GM18867 (cell line): ENCODE measurements around the gene NAGPA.

Source experiments
- ATAC-seq: cut with Tn5 transposase; IDR thresholded peaks from one replicate; pipeline ENCODE4 v1.9.1; 2021; ENCODE audit warnings: mild to moderate bottlenecking, moderate library complexity; ENCODE audit not compliant: unreplicated experiment

The NAGPA gene

DNA sequence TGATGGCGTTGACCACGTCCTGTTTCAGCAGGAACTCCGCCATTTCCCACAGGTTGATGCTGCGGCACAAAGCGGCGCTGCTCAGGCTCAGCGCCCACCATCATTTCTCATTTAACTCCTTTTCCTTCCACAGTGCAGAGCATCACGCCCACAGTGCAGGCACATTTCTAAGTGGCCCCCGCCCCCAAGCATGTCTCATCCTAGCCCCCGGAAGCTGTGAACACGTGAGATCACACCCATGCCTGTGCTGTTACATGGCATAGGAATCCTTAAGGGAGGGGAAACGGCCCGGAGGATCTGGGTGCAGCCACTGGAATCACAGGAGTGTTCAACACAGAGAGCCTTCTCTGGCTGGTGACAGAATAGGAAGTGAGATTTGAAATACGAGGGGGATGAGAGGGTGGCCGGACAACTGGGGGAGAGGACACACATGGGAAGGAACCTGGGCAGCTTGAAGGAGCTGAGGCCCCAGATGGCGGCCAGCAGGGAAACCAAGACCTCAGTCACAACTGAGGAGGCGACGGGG lies 4.7 kb downstream of the NAGPA start:
- no peak for ATAC-seq

DNA sequence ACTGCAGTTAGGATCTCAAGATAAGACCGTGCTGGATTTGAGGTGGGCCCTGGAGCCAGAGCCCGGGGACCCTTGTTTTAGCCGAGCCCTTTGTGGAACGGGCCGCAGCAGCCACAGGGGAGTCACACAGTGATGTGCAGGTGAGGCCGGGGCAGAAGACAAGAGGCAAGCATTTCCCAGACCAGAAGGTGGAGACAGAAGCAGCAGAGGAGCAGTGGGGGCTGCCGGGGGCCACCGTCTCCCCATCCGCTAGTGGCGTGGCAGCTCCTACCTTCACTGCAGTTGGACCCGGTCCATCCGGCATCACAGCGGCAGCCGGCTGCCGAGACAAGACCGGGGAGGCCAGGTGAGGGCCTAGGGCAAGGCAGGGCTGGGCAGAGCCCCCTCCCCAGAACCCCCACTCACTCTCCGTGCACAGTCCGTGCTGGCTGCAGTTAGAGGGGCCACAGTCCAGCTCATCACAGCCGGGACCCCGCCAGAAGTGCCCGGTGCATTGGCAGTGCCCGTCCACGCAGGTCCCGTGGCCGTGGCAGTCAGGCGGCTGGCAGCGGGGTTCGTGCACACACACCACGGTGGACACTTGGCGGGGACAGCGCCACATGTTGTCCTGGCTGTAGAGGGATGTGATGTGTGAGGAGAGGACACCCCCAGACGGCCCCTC lies 6.0 kb downstream of the NAGPA start:
- no peak for ATAC-seq

DNA sequence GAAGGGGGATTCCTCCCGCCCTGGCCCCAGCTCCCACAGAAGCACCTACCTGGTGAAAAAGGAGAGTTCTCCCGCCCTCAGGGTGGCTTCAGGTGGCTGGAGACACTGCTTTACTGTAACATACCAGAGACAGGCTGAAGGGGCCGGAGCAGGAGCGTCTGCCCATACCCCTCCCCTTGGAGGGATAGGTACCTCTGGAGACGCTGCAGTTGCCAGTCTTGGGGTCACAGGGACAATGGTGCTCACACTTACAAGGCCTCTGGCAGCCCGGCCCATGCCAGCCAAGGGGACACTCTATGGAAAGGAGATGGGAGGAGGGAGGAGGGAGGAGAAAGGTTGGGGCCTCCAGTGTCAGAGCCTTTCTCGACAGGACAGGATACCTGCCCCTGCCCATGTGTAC lies 6.6 kb downstream of the NAGPA start:
- no peak for ATAC-seq

- no peak for ATAC-seq
These were observed 7.1 kb downstream of the NAGPA start for GRCh38 chr16:5026664-5027063.

DNA sequence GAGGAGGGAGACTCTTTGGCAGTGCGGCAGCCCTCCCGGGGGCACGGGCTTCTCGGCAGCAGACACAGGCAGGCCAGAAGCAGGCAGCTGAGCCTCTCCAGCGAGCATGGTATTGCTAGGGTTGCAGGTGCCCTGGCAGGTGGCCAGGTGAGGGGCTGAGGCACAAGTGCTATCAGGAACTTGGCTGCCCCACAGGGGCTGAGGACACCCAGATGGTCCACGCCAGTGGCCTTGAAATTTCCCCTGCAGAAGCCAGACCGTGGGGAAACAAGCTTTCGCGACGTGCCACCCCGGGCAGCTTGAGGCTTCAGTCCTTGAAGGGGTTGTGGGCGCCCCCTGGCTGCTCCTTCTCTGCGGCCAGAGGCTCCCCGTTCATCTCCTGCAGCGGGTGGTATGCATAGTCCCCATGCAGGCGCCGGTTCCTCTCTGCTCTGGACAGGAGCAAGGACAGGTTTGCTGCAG lies 8.5 kb downstream of the NAGPA start:
- no peak for ATAC-seq

DNA sequence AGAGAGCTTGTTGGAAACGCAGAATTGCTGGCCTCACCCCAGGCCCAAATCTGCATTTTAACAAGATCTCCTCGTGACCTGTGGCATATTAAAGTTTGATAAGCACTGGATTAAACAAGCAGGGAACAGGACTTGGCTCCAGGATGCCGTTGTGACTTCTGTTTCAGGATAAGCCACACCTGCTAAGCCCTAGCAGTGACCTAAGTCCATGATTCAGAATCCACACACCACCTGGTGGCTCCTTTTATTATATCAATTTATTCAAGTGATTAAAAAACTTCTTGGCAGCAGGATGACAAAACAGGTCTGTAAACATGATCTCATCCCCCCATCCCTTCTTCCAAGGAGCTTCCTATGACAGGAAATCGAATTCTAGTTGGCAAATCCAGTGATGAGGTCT lies 9.1 kb downstream of the NAGPA start:
- ATAC-seq = no peak

DNA sequence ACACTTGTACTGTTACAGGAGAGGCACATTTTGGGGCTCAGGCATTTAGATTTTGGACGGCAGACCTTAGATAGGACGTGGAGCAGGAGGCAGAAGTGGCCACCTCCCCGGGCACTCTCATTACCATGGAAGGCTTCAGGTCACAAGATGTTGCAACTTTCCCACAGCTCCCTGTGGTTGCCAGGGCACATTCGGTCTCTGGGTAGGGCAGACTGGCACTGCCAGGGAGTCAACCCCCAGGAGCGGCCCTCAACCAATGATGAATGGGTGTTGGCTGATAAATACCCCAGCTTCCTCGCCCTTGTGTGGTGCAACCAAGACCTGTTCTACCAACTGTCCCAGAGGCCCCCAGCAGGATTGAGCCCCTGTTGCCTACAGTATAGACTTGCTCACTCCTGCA lies 11.2 kb downstream of the NAGPA start:
- no peak for ATAC-seq

DNA sequence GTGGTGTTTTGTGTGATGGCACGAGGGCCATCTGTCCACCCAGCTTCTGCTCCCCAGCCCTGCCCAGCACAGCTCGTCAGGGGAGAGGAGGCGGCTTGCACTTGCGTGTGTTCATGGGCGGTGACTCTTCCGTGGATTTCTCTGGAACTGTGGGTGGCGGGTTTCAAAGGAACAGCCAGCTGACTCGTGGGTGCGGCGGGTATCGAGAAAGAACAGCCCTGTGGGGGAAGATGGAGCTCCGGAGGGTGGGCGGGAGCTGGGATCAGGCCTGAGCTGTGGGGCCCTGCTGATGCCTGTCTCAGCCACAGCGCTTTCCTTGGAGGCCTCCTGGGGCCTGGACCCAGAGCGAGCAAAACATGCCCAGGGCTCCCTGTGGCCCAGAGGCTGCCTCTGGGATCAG lies 13.2 kb downstream of the NAGPA start:
- ATAC-seq = no peak

GRCh38 chr16:5019775-5020174 lies 14.0 kb downstream of the NAGPA start:
- ATAC-seq = no peak

DNA sequence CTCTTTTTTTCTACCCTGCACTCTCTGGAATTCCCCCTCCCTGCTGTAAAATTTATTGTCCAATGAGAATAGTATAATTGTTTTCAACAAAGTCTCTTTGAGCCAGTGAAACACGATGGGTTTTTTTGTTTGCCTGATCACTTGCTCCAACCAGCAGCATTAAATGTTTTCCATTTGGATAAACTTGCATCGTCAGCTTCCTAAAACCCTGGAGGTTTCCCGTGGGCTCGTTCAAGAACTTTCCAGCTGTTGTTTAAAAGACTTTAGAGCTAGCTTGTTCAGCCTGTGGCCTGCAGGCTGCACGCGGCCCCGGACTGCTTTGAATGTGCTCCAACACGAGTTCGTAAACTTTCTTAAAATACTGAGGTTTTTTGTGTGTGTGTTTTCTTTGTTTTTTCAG lies 14.9 kb downstream of the NAGPA start:
- ATAC-seq = no peak

- no peak for ATAC-seq
These were observed 16.1 kb downstream of the NAGPA start for GRCh38 chr16:5017678-5017969.

GRCh38 chr16:5016967-5017677 lies 16.6 kb downstream of the NAGPA start:
- ATAC-seq = no peak

DNA sequence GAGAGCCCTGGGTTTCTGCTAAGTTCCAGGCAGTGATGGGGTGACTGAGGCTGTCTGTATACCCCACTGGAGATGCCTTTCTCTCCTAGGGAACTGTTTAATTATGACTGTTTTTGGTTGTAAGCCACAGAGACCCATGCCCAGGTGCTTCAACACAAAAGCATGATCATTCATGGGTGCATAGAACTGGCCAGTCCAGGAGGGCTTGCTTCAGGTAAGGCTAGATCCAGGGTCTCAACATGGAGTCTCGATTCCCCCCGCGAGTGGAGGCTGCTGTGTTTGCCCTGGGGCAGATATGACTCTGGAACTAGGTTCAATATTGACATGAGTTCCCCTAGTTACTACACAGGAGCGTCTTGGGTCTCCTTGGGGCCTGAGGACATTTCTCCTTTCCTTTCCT lies 17.8 kb downstream of the NAGPA start:
- no peak for ATAC-seq

- no peak for ATAC-seq
These were observed 18.4 kb downstream of the NAGPA start for GRCh38 chr16:5015351-5015750.

GRCh38 chr16:5012887-5013286 lies 20.8 kb downstream of the NAGPA start:
- no peak for ATAC-seq

DNA sequence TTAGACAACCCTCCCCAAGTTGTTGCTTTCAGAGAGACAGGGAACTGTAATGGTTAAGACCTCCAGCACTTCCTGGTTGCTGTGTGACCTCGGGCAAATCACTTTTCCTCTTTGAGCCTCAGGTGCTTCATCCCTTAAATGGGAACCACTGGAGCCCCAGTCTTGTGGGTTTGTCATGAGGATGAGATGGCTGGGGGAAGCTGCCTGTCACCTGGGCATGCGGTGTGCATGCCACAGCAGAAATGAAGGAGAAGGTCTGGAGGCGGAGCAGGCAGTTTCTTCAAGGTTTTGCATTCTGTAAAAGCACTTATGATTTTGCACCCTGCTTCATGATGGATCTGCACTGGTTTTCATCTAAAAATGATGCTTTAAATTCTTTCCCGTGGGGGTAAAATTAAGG lies 22.1 kb downstream of the NAGPA start:
- no peak for ATAC-seq

- no peak for ATAC-seq
These were observed 23.0 kb downstream of the NAGPA start for GRCh38 chr16:5010576-5011329.

GRCh38 chr16:5008311-5008731 lies 25.4 kb downstream of the NAGPA start:
- ATAC-seq = no peak

DNA sequence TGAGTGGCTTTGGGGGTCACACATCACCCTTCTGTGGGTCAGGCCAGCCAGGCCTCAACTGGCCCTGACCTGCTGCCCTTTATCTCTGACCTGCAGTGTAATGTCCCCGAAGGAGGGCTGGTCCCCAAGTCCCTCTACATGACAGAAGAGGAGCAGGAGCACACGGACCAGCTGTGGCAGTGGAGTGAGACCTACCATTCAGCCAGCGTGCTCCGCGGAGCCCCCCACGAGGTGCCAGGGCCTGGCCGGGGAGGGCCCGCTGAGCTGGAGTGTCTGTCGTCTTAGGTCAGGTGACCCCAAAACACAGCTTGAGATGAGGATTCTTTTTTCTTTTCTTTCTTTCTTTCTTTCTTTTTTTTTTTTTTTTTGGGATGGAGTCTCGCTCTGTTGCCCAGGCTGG lies 26.5 kb downstream of the NAGPA start:
- no peak for ATAC-seq

DNA sequence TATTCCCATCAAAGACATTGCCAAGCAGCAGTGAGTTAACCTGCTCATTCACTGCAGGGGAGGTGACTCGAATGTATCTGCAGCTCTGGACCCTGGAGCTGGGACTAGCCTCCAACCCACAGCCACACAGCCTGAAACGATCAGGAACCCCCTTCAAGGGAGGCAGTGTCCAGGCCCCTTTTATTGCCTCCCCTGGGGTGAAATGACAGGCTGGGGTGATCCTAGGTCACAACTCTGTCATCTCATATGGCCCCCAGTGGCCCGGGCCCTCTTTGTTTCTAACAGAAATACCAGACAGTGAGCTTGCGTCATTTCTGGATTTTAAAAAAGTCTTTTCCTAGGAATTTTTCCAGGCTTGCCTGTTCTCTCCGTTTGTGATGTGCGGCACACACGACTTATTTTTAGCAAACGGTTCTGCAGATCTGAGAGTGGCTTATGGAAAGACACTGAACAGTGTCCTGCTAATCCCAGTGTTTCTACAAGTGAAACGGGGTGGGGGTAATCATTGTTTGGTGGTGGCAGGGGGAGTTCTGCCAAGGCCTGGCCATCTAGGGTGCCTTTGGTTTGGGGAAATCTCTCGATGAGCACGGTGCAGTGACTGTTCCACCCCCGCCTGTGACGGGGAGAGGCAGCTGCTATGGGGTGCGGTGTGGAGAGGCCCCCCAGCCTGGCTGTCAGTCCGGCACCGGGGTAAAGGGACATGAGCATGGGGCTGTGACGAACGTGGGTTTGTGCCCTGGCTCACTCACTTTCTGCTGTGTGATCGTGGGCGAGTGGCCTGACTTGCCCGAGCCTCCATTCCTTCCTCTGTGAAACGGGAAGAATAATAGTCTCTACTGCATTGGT lies 27.2 kb downstream of the NAGPA start:
- no peak for ATAC-seq

DNA sequence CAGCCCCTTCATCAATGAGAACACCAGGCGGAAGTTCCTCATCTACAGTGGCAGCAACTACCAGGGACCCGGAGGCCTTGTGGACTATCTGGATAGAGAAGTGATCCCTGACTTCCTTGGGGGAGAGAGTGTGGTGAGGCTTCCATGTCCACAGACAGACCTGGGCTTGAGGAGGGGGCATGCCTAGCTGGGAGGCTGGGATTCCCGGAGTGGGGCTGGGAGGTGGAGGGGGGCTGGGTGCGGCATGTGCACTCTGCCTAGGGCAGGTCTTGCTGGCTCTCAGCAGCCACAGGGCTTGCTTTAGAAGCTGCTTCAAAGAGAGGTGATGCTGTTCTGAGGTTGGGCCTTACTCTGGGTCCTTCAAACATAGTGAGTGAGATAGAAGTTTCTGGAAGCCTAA lies 27.8 kb downstream of the NAGPA start:
- ATAC-seq = no peak
